Measurements from ENCODE around the gene RASA2.

RASA2 gene

GRCh38 chr3:141449424-141449823 is 37.4 kb upstream of the RASA2 start:
- TF ChIP-seq CTCF (conservative IDR thresholded peaks at IDR 0.05; ENCODE audit: control insufficient read depth, insufficient read depth, low read depth, low read length): no peak

GRCh38 chr3:141450727-141451375 is 36.0 kb upstream of the RASA2 start:
- DNase-seq (ENCODE audit: low read depth): no peak
- TF ChIP-seq CTCF (conservative IDR thresholded peaks at IDR 0.05; ENCODE audit: control insufficient read depth, insufficient read depth, low read depth, low read length): no peak
- no peak overlapping the region for H3K4me3 ChIP-seq (ENCODE audit: control insufficient read depth, low read depth, low read length)

More at GRCh38 chr3:141449424-141449823, 37.4 kb upstream of the RASA2 start:
- DNase-seq (ENCODE audit: low read depth): no peak
- H3K4me3 ChIP-seq (ENCODE audit: control insufficient read depth, low read depth, low read length): no peak overlapping the region

- peak; percentile 74 for TF ChIP-seq CTCF (conservative IDR thresholded peaks at IDR 0.05; ENCODE audit: control insufficient read depth, insufficient read depth, low read depth, low read length)
- H3K4me3 ChIP-seq (ENCODE audit: control insufficient read depth, low read depth, low read length): no peak overlapping the region
- peak; percentile 75 for DNase-seq (ENCODE audit: low read depth)
These were observed 34.8 kb upstream of the RASA2 start for GRCh38 chr3:141452045-141452444.

GRCh38 chr3:141452773-141453172 is 34.1 kb upstream of the RASA2 start:
- no peak for TF ChIP-seq CTCF (conservative IDR thresholded peaks at IDR 0.05; ENCODE audit: control insufficient read depth, insufficient read depth, low read depth, low read length)
- DNase-seq (ENCODE audit: low read depth): no peak
- H3K4me3 ChIP-seq (ENCODE audit: control insufficient read depth, low read depth, low read length): no peak overlapping the region

- TF ChIP-seq CTCF (conservative IDR thresholded peaks at IDR 0.05; ENCODE audit: control insufficient read depth, insufficient read depth, low read depth, low read length): no peak
- H3K4me3 ChIP-seq (ENCODE audit: control insufficient read depth, low read depth, low read length): no peak overlapping the region
- DNase-seq (ENCODE audit: low read depth): no peak
These were observed 32.8 kb upstream of the RASA2 start for GRCh38 chr3:141454054-141454453.

- TF ChIP-seq CTCF (conservative IDR thresholded peaks at IDR 0.05; ENCODE audit: control insufficient read depth, insufficient read depth, low read depth, low read length): peak; percentile 89
- H3K4me3 ChIP-seq (ENCODE audit: control insufficient read depth, low read depth, low read length): peak overlapping the region; percentile 3
- peak; percentile 94 for DNase-seq (ENCODE audit: low read depth)
These were observed 31.8 kb upstream of the RASA2 start for GRCh38 chr3:141454906-141455602.
